HepG2 (cell line): Measurements from ENCODE around the gene PRR19. TPM values are rescaled to one million over a fixed set of nuclear protein-coding genes. Genes with fewer than 3 reads are reported as not detected.

Source experiments
- DMTF1 ChIP-seq: sonication (generic); formaldehyde crosslinking; IDR thresholded peaks from 2 replicates; pipeline ENCODE4 v1.4.0; 2020; ENCODE audit warnings: mild to moderate bottlenecking, missing genetic modification reagents
- DPF2 ChIP-seq: sonication (generic); formaldehyde crosslinking; IDR thresholded peaks from 2 replicates; pipeline ENCODE4 v1.4.0; 2020; ENCODE audit warnings: mild to moderate bottlenecking, low read depth, missing genetic modification reagents, borderline replicate concordance
- GATAD2A ChIP-seq: IDR thresholded peaks from 2 replicates; pipeline ENCODE4 v1.6.1; 2016
- HNRNPL ChIP-seq: fragments of 200-400 bp; formaldehyde crosslinking; IDR thresholded peaks from 2 replicates; pipeline ENCODE4 v1.6.1; 2017; ENCODE audit warnings: mild to moderate bottlenecking, low read depth, low read length
- JUN ChIP-seq: sonication (generic); formaldehyde crosslinking; IDR thresholded peaks from 2 replicates; pipeline ENCODE4 v1.4.0; 2020; ENCODE audit warnings: mild to moderate bottlenecking, missing genetic modification reagents
- POLR2A ChIP-seq, 2 experiments: IDR thresholded peaks; 2 replicates each; pipeline ENCODE4 v1.6.1; 2011; ENCODE audit warnings: low read depth in 2 of 2, low read length in 2 of 2, mild to moderate bottlenecking in 1 of 2, moderate library complexity in 1 of 2; ENCODE audit not compliant: insufficient read depth in 1 of 2
- RCOR2 ChIP-seq: IDR thresholded peaks from 2 replicates; pipeline ENCODE4 v1.6.1; 2016; ENCODE audit warnings: missing biosample characterization, missing genetic modification reagents
- SNAPC4 ChIP-seq: sonication (generic); formaldehyde crosslinking; IDR thresholded peaks from 2 replicates; pipeline ENCODE4 v1.4.0; 2020; ENCODE audit warnings: mild to moderate bottlenecking, missing genetic modification reagents
- SP1 ChIP-seq, 2 experiments: fragments of 450-650 bp in 1 of 2; sonication (generic) in 1 of 2; formaldehyde crosslinking in 1 of 2; IDR thresholded peaks; 2 replicates each; pipeline versions ENCODE4 v1.4.0 to v1.6.1; 2016 to 2020; ENCODE audit warnings: missing genetic modification reagents in 1 of 2
- TEAD3 ChIP-seq: optimal IDR thresholded peaks from 2 replicates; pipeline ENCODE3; 2016; ENCODE audit warnings: borderline replicate concordance
- TFAP4 ChIP-seq: sonication (generic); IDR thresholded peaks from 2 replicates; pipeline ENCODE4 v1.6.1; 2016; ENCODE audit warnings: low read depth, borderline replicate concordance
- XRCC5 ChIP-seq: fragments of 200-400 bp; formaldehyde crosslinking; optimal IDR thresholded peaks from 2 replicates; pipeline ENCODE3; 2017; ENCODE audit warnings: mild to moderate bottlenecking, low read length
- ZBTB46 ChIP-seq: sonication (generic); formaldehyde crosslinking; IDR thresholded peaks from 2 replicates; pipeline ENCODE4 v1.4.0; 2020; ENCODE audit warnings: mild to moderate bottlenecking, missing genetic modification reagents, borderline replicate concordance
- ZNF430 ChIP-seq: sonication (generic); formaldehyde crosslinking; IDR thresholded peaks from 2 replicates; pipeline ENCODE4 v1.9.0; 2021; ENCODE audit warnings: mild to moderate bottlenecking, missing genetic modification reagents
- ZNF598 ChIP-seq: sonication (generic); formaldehyde crosslinking; IDR thresholded peaks from 2 replicates; pipeline ENCODE4 v1.5.1; 2020; ENCODE audit warnings: mild to moderate bottlenecking, missing genetic modification reagents, borderline replicate concordance
- ZNF746 ChIP-seq: sonication (generic); formaldehyde crosslinking; IDR thresholded peaks from 2 replicates; pipeline ENCODE4 v1.8.0; 2022; ENCODE audit warnings: mild to moderate bottlenecking, missing genetic modification reagents
- ZNF816 ChIP-seq: sonication (generic); formaldehyde crosslinking; IDR thresholded peaks from 2 replicates; pipeline ENCODE4 v1.8.0; 2022; ENCODE audit warnings: missing genetic modification reagents, mild to moderate bottlenecking, borderline replicate concordance
- ZSCAN9 ChIP-seq: IDR thresholded peaks from 2 replicates; pipeline ENCODE4 v1.6.1; 2016; ENCODE audit warnings: borderline replicate concordance
- ZZZ3 ChIP-seq: sonication (generic); formaldehyde crosslinking; IDR thresholded peaks from 2 replicates; pipeline ENCODE4 v1.4.0; 2020; ENCODE audit warnings: missing genetic modification reagents, mild to moderate bottlenecking, borderline replicate concordance
- polyA plus RNA-seq, 8 experiments: library from polyadenylated mRNA; depleted of rRNA in 3 of 8; stranded (reverse) in 7 of 8; unstranded in 1 of 8; fragments of >200 nt; fragmentation: Illumina TruSeq in 4 of 8; extraction: Trizol in 4 of 8; gene quantifications; 2 replicates each; pipeline versions ENCODE4 v1.2.1 to v1.2.3, GENCODE V29; 2011 to 2016; ENCODE audit warnings: low read depth in 4 of 8, missing spikeins in 1 of 8, mixed read lengths in 1 of 8; ENCODE audit not compliant: insufficient read depth in 1 of 8
- total RNA-seq, 5 experiments: library from RNA; depleted of rRNA; stranded (reverse); fragments of >200 nt; fragmentation: Illumina TruSeq; extraction: Trizol; gene quantifications; 2 replicates each; pipeline ENCODE4 v1.2.3, GENCODE V29; 2016; ENCODE audit warnings: low read depth in 1 of 5

PRR19 gene
- total and polyA plus RNA-seq, 2 of the 13 experiments (the other 11 are each of a cell fraction or from before 2014, with no cell fraction given): 0.21 to 0.33 TPM

- TF ChIP-seq ZBTB46 (peak; percentile 67; the same call in 1 of the 2 replicates), DPF2 (peak; percentile 83), TFAP4 (peak; percentile 64; the same call in 1 of the 2 replicates), HNRNPL (peak; percentile 0; the same call in 1 of the 2 replicates), ZSCAN9 (CRISPR knock-in tag) (no peak), POLR2A (IDR thresholded peaks at IDR 0.05; ENCODE audit: insufficient read depth in 1 of 2, low read depth in 2 of 2, low read length in 2 of 2) (peak in 1 of 2 experiments; percentile 56; a peak in 2 of 4 replicates), JUN (peak; percentile 91), DMTF1 (CRISPR knock-in tag) (0 out of 2 replicates have a peak, but pooled peaks have one; percentile 64), TEAD3 (CRISPR knock-in tag) (no peak), GATAD2A (peak; percentile 50), ZNF746 (CRISPR knock-in tag) (peak; percentile 59), XRCC5 (peak; percentile 69), ZZZ3 (CRISPR knock-in tag) (peak; percentile 40; the same call in 1 of the 2 replicates), RCOR2 (CRISPR knock-in tag) (no peak), SNAPC4 (CRISPR knock-in tag) (no peak), ZNF816 (CRISPR knock-in tag) (no peak), ZNF430 (CRISPR knock-in tag) (no peak; the same call in 1 of the 2 replicates), ZNF598 (CRISPR knock-in tag) (0 out of 2 replicates have a peak, but pooled peaks have one; percentile 54), SP1 (IDR thresholded peaks at IDR 0.05) (no peak), SP1 (CRISPR knock-in tag; IDR thresholded peaks at IDR 0.05) (0 out of 2 replicates have a peak, but pooled peaks have one; percentile 23)
Observed at GRCh38 chr19:42281827-42282762, 19.8 kb upstream of the PRR19 start (continued).
